ENCODE data around the gene SLC29A3. TPM values are rescaled to one million over a fixed set of nuclear protein-coding genes. Genes with fewer than 3 reads are reported as not detected.

SLC29A3 gene
- polyA plus RNA-seq, 1 donor (not counting 4 experiments of a cell fraction or from before 2014, with no cell fraction given): 0.52 TPM

- no peaks in the 10 kb centered on the region for H3K9me3 ChIP-seq (ENCODE audit: control insufficient read depth, low read depth, low read length)
- H3K4me1 ChIP-seq (ENCODE audit: control insufficient read depth, extremely low read depth, insufficient read depth, low read length): peaks cover 7% of the 10 kb centered on the region
- no peaks in the 10 kb centered on the region for H3K79me2 ChIP-seq (ENCODE audit: control insufficient read depth, insufficient read depth, low read length)
- no peak for TF ChIP-seq CTCF (optimal IDR thresholded peaks at IDR 0.05 in 1 of 3, IDR thresholded peaks at IDR 0.05 in 1 of 3, conservative IDR thresholded peaks at IDR 0.05 in 1 of 3; ENCODE audit: extremely low read depth in 1 of 3, insufficient read depth in 2 of 3, low read length in 3 of 3)
- no peak for TF ChIP-seq EZH2 (IDR thresholded peaks at IDR 0.05; ENCODE audit: low read length)
- H2AFZ ChIP-seq (ENCODE audit: control insufficient read depth, low read length): no peak overlapping the region
- no peaks in the 10 kb centered on the region for H4K20me1 ChIP-seq (ENCODE audit: control insufficient read depth, extremely low read depth, insufficient read depth, low read length)
- H3K4me2 ChIP-seq (ENCODE audit: control insufficient read depth, extremely low read depth, insufficient read depth, low read depth, low read length): no peak overlapping the region
- dilution Hi-C loops (cut with MboI; ENCODE audit: extremely low pct_ligation_motif_present, low sequenced_read_pairs): no loop called here
- DNase-seq (ENCODE audit: low read depth, low spot score): no peak
- H3K4me3 ChIP-seq (ENCODE audit: control insufficient read depth in 2 of 3, extremely low read depth in 1 of 3, insufficient read depth in 2 of 3, low read depth in 1 of 3, low read length in 3 of 3): no peak overlapping the region
- no peak for FAIRE-seq
- no peaks in the 10 kb centered on the region for H3K9me1 ChIP-seq (ENCODE audit: control insufficient read depth, extremely low read depth, insufficient read depth, low read length)
- H3K36me3 ChIP-seq (ENCODE audit: control insufficient read depth in 2 of 2, extremely low read depth in 1 of 2, insufficient read depth in 2 of 2, low read length in 2 of 2): no peaks in the 10 kb centered on the region
- no peak overlapping the region for H3K9ac ChIP-seq (ENCODE audit: control insufficient read depth, extremely low read depth, insufficient read depth, low read length)
- peaks cover 58% of the 10 kb centered on the region for H3K27me3 ChIP-seq (ENCODE audit: control insufficient read depth, extremely low read depth, insufficient read depth, low read length)
- no peak overlapping the region for H3K27ac ChIP-seq (ENCODE audit: control insufficient read depth, insufficient read depth, low read length)
These were observed 32.7 kb downstream of the SLC29A3 start for GRCh38 chr10:71351628-71352319.

- H3K9ac ChIP-seq (ENCODE audit: control insufficient read depth, extremely low read depth, insufficient read depth, low read length): no peak overlapping the region
- no peaks in the 10 kb centered on the region for H3K36me3 ChIP-seq (ENCODE audit: control insufficient read depth in 2 of 2, extremely low read depth in 1 of 2, insufficient read depth in 2 of 2, low read length in 2 of 2)
- H3K4me1 ChIP-seq (ENCODE audit: control insufficient read depth, extremely low read depth, insufficient read depth, low read length): peaks cover 7% of the 10 kb centered on the region
- H3K9me1 ChIP-seq (ENCODE audit: control insufficient read depth, extremely low read depth, insufficient read depth, low read length): no peaks in the 10 kb centered on the region
- dilution Hi-C loops (cut with MboI; ENCODE audit: extremely low pct_ligation_motif_present, low sequenced_read_pairs): no loop called here
- TF ChIP-seq EZH2 (IDR thresholded peaks at IDR 0.05; ENCODE audit: low read length): no peak
- TF ChIP-seq CTCF (optimal IDR thresholded peaks at IDR 0.05 in 1 of 3, IDR thresholded peaks at IDR 0.05 in 1 of 3, conservative IDR thresholded peaks at IDR 0.05 in 1 of 3; ENCODE audit: extremely low read depth in 1 of 3, insufficient read depth in 2 of 3, low read length in 3 of 3): no peak
- DNase-seq (ENCODE audit: low read depth, low spot score) (no peak), FAIRE-seq (no peak)
- H3K4me3 ChIP-seq (ENCODE audit: control insufficient read depth in 2 of 3, extremely low read depth in 1 of 3, insufficient read depth in 2 of 3, low read depth in 1 of 3, low read length in 3 of 3): no peak overlapping the region
- H3K4me2 ChIP-seq (ENCODE audit: control insufficient read depth, extremely low read depth, insufficient read depth, low read depth, low read length): no peak overlapping the region
- H3K27ac ChIP-seq (ENCODE audit: control insufficient read depth, insufficient read depth, low read length): no peak overlapping the region
- H4K20me1 ChIP-seq (ENCODE audit: control insufficient read depth, extremely low read depth, insufficient read depth, low read length): no peaks in the 10 kb centered on the region
- no peak overlapping the region for H2AFZ ChIP-seq (ENCODE audit: control insufficient read depth, low read length)
- peaks cover 45% of the 10 kb centered on the region for H3K27me3 ChIP-seq (ENCODE audit: control insufficient read depth, extremely low read depth, insufficient read depth, low read length)
- no peaks in the 10 kb centered on the region for H3K9me3 ChIP-seq (ENCODE audit: control insufficient read depth, low read depth, low read length)
- H3K79me2 ChIP-seq (ENCODE audit: control insufficient read depth, insufficient read depth, low read length): no peaks in the 10 kb centered on the region
These were observed 34.6 kb downstream of the SLC29A3 start for GRCh38 chr10:71353639-71354038.
